Motor neuron (in vitro differentiated cells): ENCODE results near the gene ARGFX. TPM values are rescaled to one million over a fixed set of nuclear protein-coding genes. Genes with fewer than 3 reads are reported as not detected.

Experiments
- ATAC-seq, 8 experiments: fragments of 200-7000 bp; cut with Tn5 transposase; replicated peaks in 6 of 8; 2 replicates each; pipeline ENCODE4 v1.8.0; 2021; ENCODE audit warnings: mild to moderate bottlenecking in 8 of 8, moderate library complexity in 8 of 8
- H3K27ac ChIP-seq, 2 donors: fragments of 250-450 bp; sonication (Bioruptor Pico); 2 replicates each; pipeline ENCODE4 v1.9.0; 2021; ENCODE audit warnings: antibody characterized with exemption in 2 of 2, mild to moderate bottlenecking in 2 of 2, moderate library complexity in 1 of 2
- H3K4me1 ChIP-seq, 2 donors: fragments of 250-450 bp; sonication (Bioruptor Pico); replicated peaks in 1 of 2; 2 replicates each; pipeline ENCODE4 v1.6.1; 2021; ENCODE audit warnings: antibody characterized with exemption in 2 of 2, mild to moderate bottlenecking in 2 of 2, moderate library complexity in 1 of 2
- H3K4me3 ChIP-seq, 5 donors: fragments of 250-450 bp; sonication (Bioruptor Pico); 2 replicates each; pipeline ENCODE4 v1.9.0; 2021; ENCODE audit warnings: antibody characterized with exemption in 5 of 5, mild to moderate bottlenecking in 5 of 5, moderate library complexity in 4 of 5
- WGBS, 10 experiments: fragments of 450-650 bp; shearing (Covaris generic); methylation state at CpG; one replicate each; pipeline ENCODE4 v1.0.0; 2022; 5-methylcytosine and 5-hydroxymethylcytosine counted together
- in situ Hi-C, 9 experiments: fragments of 400-800 bp; cut with MboI; loops; one replicate each; pipeline ENCODE4 v1.15.0; 2021; ENCODE audit warnings: low sequenced_read_pairs in 9 of 9, low pct_unique_long_range_greater_than_20kb in 2 of 9; ENCODE audit not compliant: unreplicated experiment in 9 of 9
- total RNA-seq, 8 experiments: library from RNA; unstranded; fragments of 300-600 nt; gene quantifications; 2 replicates each; pipeline versions ENCODE4 v1.2.3 to v1.2.4, GENCODE V29; 2022

The ARGFX gene
- total RNA-seq, 8 experiments from 2014 or later: not detected

DNA sequence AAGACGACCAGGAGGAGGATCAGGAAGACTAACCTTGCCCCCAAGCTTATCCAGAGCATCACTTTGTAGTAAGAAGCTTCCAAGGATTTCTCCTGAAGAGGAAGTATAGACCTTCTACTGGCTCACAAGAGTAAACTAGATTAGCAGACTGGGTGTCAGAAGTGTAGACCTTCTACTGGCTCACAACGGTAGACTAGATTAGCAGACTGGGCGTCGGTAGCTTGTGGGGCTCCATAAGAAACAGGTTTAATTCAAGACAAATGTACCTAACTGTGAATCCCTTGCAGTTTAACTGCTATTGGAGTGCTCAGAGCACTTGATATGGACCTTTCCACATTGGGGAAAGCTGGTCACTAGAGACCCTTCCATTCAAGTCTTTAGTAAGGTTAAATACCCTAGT, 38.4 kb downstream of the ARGFX start:
- in situ Hi-C loops: no loop called here
- H3K4me3 ChIP-seq: no peak overlapping the region
- H3K27ac ChIP-seq: no peak overlapping the region
- H3K4me1 ChIP-seq: peaks cover 6 to 7% of the 10 kb centered on the region in 2 donors
- WGBS, 10 experiments: 22 to 100% (median 90%) methylated on average over 1 to 4 of the region's 4 CpGs; no CpG with 5 or more reads in 2 of the 10 experiments
- ATAC-seq: no peak

Other genes starting within 250 kb of the ARGFX start
- gene POLQ, start 22.0 kb upstream of the ARGFX start, total RNA-seq: 1 to 10 TPM in 4 of 8 experiments, under 1 TPM in 4; 0.21 to 9.3 (median 0.99) TPM
- gene FBXO40, start 25.4 kb downstream of the ARGFX start, total RNA-seq: under 1 TPM; 0.04 to 0.33 (median 0.17) TPM
- gene HCLS1, start 93.0 kb downstream of the ARGFX start, total RNA-seq: 10 to 100 TPM in 1 of 8 experiments, 1 to 10 TPM in 3, under 1 TPM in 4; 0.16 to 44.9 (median 1.1) TPM
- gene GOLGB1, start 181.8 kb downstream of the ARGFX start, total RNA-seq: 10 to 100 TPM; 36.4 to 72.5 (median 55.4) TPM